Fibroblast of villous mesenchyme (primary cell): ENCODE results near the gene MSL1. TPM values are rescaled to one million over a fixed set of nuclear protein-coding genes. Genes with fewer than 3 reads are reported as not detected.
"Not testable (repeated sequence)": the region's sequence is repeated elsewhere in the genome, so short reads cannot be mapped to it uniquely, and the experiment has no call there.

Source experiments
- DNase-seq: peaks from one replicate; pipeline ENCODE4 v3.0.0-alpha.2; 2010; ENCODE audit warnings: low read depth
- H3K4me3 ChIP-seq: 2 replicates; pipeline ENCODE4 v1.5.1; 2011; ENCODE audit warnings: low read depth, mild to moderate bottlenecking, low read length
- CTCF ChIP-seq: IDR thresholded peaks from 2 replicates; pipeline ENCODE4 v1.5.1; 2012; ENCODE audit warnings: low read depth, mild to moderate bottlenecking, low read length; ENCODE audit not compliant: insufficient read depth
- total RNA-seq: library from RNA; depleted of rRNA; stranded (reverse); fragments of >200 nt; gene quantifications from 2 replicates; pipeline ENCODE4 v1.2.3, GENCODE V29; 2012

Gene MSL1
- total RNA-seq, 1 donor, result 73.0 TPM

GRCh38 chr17:40134184-40134583 is 12.4 kb downstream of the MSL1 start:
- no peak for DNase-seq
- no peak overlapping the region for H3K4me3 ChIP-seq
- TF ChIP-seq CTCF, result no peak

- TF ChIP-seq CTCF, result no peak
- DNase-seq, result no peak
- H3K4me3 ChIP-seq, result no peak overlapping the region
Observed at GRCh38 chr17:40135817-40136216, 14.0 kb downstream of the MSL1 start.

- TF ChIP-seq CTCF, result no peak
- H3K4me3 ChIP-seq, result peak overlapping the region; percentile 80
- no peak for DNase-seq
Observed at GRCh38 chr17:40139566-40140058, 17.8 kb downstream of the MSL1 start.

GRCh38 chr17:40143166-40143565 is 21.4 kb downstream of the MSL1 start:
- DNase-seq, H3K4me3 ChIP-seq: not testable (repeated sequence)

GRCh38 chr17:40145476-40145875 is 23.7 kb downstream of the MSL1 start:
- DNase-seq, result no peak
- TF ChIP-seq CTCF, result no peak
- no peak overlapping the region for H3K4me3 ChIP-seq

- no peak for DNase-seq
- no peak overlapping the region for H3K4me3 ChIP-seq
- TF ChIP-seq CTCF, result no peak
Observed at GRCh38 chr17:40148527-40148926, 26.8 kb downstream of the MSL1 start.

GRCh38 chr17:40150276-40150675 is 28.5 kb downstream of the MSL1 start:
- peak; percentile 37 for DNase-seq
- H3K4me3 ChIP-seq, result no peak overlapping the region
- no peak for TF ChIP-seq CTCF
